Measurements from ENCODE around the gene SEMA6B. TPM values are rescaled to one million over a fixed set of nuclear protein-coding genes. Genes with fewer than 3 reads are reported as not detected.

The SEMA6B gene
- polyA plus RNA-seq, 1 experiment: 0.22 TPM

DNA sequence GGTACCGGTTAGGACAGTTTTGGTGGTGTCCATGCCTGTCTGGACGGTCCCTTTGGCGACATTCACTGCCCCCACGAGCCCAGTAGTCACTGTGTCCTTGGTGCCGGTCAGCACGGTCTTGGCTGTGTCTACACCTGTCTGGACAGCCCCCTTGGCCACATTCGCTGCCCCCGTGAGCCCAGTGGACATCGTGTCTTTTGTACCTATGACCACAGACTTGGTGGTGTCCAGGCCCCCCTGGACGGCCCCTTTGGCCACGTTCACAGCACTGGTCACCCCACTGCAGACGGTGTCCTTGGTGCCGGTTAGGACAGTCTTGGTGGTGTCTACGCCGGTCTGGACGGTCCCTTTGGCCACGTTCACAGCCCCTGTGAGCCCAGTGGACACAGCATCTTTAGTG, 47.4 kb downstream of the SEMA6B start:
- POLR2A ChIA-PET: no interaction called here
- no peak overlapping the region for H3K4me3 ChIP-seq (ENCODE audit: low read depth, low read length)
- TF ChIP-seq, protein P1, sequence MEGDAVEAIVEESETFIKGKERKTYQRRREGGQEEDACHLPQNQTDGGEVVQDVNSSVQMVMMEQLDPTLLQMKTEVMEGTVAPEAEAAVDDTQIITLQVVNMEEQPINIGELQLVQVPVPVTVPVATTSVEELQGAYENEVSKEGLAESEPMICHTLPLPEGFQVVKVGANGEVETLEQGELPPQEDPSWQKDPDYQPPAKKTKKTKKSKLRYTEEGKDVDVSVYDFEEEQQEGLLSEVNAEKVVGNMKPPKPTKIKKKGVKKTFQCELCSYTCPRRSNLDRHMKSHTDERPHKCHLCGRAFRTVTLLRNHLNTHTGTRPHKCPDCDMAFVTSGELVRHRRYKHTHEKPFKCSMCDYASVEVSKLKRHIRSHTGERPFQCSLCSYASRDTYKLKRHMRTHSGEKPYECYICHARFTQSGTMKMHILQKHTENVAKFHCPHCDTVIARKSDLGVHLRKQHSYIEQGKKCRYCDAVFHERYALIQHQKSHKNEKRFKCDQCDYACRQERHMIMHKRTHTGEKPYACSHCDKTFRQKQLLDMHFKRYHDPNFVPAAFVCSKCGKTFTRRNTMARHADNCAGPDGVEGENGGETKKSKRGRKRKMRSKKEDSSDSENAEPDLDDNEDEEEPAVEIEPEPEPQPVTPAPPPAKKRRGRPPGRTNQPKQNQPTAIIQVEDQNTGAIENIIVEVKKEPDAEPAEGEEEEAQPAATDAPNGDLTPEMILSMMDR (IDR thresholded peaks at IDR 0.05; ENCODE audit: insufficient read depth, low read depth, low read length): no peak
- H3K36me3 ChIP-seq (ENCODE audit: control insufficient read depth, insufficient read depth, low read length): no peaks in the 10 kb centered on the region
- H3K27me3 ChIP-seq (ENCODE audit: control insufficient read depth, insufficient read depth, low read length): no peaks in the 10 kb centered on the region
- DNase-seq (ENCODE audit: low read depth): no peak
- CTCF ChIA-PET: no interaction called here

DNA sequence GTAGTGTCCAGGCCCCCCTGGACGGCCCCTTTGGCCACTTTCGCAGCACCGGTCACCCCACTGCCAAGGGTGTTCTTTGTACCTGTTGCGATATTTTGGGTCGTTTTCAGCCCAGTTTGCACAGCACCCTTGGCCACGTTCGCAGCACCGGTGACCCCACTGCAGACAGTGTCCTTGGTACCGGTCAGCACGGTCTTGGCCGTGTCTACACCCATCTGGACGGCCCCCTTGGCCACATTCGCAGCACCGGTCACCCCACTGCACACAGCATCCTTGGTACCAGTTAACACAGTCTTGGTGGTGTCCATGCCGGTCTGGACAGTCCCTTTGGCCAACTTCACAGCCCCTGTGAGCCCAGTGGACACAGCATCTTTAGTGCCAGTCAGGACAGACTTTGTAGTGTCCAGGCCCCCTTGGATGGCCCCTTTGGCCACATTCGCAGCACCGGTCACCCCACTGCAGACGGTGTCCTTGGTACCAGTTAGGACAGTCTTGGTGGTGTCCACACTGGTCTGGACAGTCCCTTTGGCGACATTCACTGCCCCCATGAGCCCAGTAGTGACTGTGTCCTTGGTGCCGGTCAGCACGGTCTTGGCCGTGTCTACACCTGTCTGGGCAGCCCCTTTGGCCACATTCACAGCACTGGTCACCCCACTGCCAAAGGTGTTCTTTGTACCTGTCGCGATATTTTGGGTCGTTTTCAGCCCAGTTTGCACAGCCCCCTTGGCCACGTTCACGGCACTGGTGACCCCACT, 48.0 kb downstream of the SEMA6B start:
- POLR2A ChIA-PET: no interaction called here
- Histone ChIP-seq H3K27me3 (ENCODE audit: control insufficient read depth, insufficient read depth, low read length) (no peaks in the 10 kb centered on the region), H3K36me3 (ENCODE audit: control insufficient read depth, insufficient read depth, low read length) (no peaks in the 10 kb centered on the region), H3K4me3 (ENCODE audit: low read depth, low read length) (no peak overlapping the region)
- TF ChIP-seq, protein P1 (IDR thresholded peaks at IDR 0.05; ENCODE audit: insufficient read depth, low read depth, low read length): no peak
- DNase-seq (ENCODE audit: low read depth): no peak
- CTCF ChIA-PET: no interaction called here

DNA sequence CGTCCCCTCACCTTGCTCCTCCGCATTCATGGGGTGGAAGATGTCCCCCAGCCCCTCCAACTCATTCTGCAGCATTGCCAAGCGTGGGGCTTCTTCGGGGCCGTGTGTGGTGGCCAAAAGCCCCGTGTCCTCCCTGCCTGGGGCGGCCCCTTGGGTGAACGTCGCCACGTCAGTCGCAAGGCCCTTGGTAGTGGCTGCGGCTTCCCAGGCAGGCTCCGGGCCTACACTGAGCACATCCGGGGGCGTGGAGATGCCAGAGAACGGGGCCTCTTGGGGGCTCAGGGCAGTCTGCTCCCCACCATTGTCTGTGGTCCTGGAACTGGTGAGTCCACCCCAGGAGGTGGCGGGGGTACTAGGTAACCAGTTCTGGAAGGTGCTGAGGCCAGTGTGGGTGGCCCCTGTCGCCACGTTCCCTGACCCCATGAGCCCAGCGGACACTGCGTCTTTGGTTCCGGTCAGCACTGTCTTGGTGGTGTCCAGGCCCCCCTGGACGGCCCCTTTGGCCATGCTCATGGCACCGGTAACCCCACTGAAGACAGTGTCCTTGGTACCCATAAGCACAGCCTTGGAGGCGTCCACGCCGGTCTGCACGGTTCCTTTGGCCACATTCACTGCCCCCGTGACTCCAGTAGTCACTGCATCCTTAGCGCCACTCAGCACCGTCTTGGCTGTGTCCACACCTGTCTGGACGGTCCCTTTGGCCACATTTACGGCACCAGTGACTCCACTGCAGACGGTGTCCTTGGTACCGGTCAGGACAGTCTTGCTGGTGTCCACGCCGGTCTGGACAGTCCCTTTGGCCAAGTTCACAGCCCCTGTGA, 48.8 kb downstream of the SEMA6B start:
- no peak for DNase-seq (ENCODE audit: low read depth)
- Histone ChIP-seq H3K4me3 (ENCODE audit: low read depth, low read length) (no peak overlapping the region), H3K27me3 (ENCODE audit: control insufficient read depth, insufficient read depth, low read length) (no peaks in the 10 kb centered on the region), H3K36me3 (ENCODE audit: control insufficient read depth, insufficient read depth, low read length) (no peaks in the 10 kb centered on the region)
- POLR2A ChIA-PET: no interaction called here
- TF ChIP-seq, protein P1 (IDR thresholded peaks at IDR 0.05; ENCODE audit: insufficient read depth, low read depth, low read length): no peak
- CTCF ChIA-PET: interaction anchor here (0.9 to 1.0 kb wide), 2 partner anchors 12 to 18 kb away, joined by 3 read pairs; no protein-coding TSS in a partner anchor

DNA sequence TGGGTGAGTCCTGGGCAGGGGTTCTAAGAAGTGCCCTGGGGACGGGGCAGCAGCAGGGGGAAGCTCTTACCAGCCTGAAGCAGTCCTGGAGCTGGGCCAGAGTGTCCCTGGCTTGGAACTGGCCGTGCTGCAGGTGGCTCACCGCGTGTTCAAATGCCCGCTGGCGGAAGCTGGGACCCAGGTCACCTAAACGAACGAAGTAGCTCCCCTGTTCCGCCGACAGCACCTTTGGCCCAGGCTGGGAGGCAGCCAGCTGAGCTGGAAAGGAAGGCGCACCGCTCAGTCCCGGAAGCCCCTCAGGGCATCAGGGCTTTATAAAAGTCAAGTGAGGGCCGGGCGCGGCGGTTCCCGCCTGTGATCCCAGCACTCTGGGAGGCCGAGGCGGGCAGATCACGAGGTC, 50.8 kb downstream of the SEMA6B start:
- CTCF ChIA-PET: interaction anchor here (0.8 to 1.7 kb wide), 4 partner anchors 8 to 58 kb away, joined by 3 to 5 read pairs (median 3); no protein-coding TSS in a partner anchor
- peaks cover under 1% of the 10 kb centered on the region for H3K36me3 ChIP-seq (ENCODE audit: control insufficient read depth, insufficient read depth, low read length)
- no peak overlapping the region for H3K4me3 ChIP-seq (ENCODE audit: low read depth, low read length)
- no peaks in the 10 kb centered on the region for H3K27me3 ChIP-seq (ENCODE audit: control insufficient read depth, insufficient read depth, low read length)
- POLR2A ChIA-PET: no interaction called here
- no peak for DNase-seq (ENCODE audit: low read depth)
- TF ChIP-seq, protein P1 (IDR thresholded peaks at IDR 0.05; ENCODE audit: insufficient read depth, low read depth, low read length): no peak

DNA sequence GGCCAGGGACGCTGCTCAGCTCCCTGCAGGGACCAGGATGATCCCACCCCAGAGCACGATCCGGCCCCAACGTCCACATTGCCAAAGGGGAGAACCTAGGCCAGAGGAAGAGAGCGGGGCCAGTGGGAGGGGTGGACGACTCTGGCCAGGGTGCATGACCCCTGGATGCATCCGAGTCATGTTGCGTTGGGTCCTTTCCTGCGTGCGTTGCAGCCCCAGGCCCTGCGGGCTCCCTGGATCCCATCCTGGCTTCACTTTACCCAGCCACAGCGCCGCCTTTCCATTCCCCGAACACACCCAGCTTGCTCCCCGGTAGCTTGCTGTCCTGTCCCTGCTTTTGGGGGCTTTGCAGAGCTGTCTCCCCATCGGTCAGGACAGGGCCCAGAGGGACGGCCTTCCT, 51.7 kb downstream of the SEMA6B start:
- CTCF ChIA-PET: interaction anchor here (0.8 to 2.0 kb wide), 4 partner anchors 9 to 59 kb away, joined by 3 to 8 read pairs (median 4); no protein-coding TSS in a partner anchor
- Histone ChIP-seq H3K4me3 (ENCODE audit: low read depth, low read length) (no peak overlapping the region), H3K27me3 (ENCODE audit: control insufficient read depth, insufficient read depth, low read length) (no peaks in the 10 kb centered on the region), H3K36me3 (ENCODE audit: control insufficient read depth, insufficient read depth, low read length) (peaks cover 4% of the 10 kb centered on the region)
- POLR2A ChIA-PET: no interaction called here
- DNase-seq (ENCODE audit: low read depth): no peak
- TF ChIP-seq, protein P1 (IDR thresholded peaks at IDR 0.05; ENCODE audit: insufficient read depth, low read depth, low read length): no peak
